Tibial nerve (tissue), 4 donors: ENCODE data around the gene STAT4. TPM values are rescaled to one million over a fixed set of nuclear protein-coding genes. Genes with fewer than 3 reads are reported as not detected.
"Not testable (repeated sequence)": the region's sequence is repeated elsewhere in the genome, so short reads cannot be mapped to it uniquely, and the experiment has no call there.

Source experiments
- DNase-seq, 2 donors: peaks; one replicate each; pipeline ENCODE4 v3.0.0-alpha.2; 2019; ENCODE audit warnings: low spot score in 2 of 2
- H3K27ac ChIP-seq, 4 donors: fragments of 200-600 bp; sonication (generic) in 3 of 4; one replicate each; pipeline ENCODE4 v1.5.1; 2017 to 2019; ENCODE audit warnings: mild to moderate bottlenecking in 1 of 4
- H3K27me3 ChIP-seq, 2 donors: fragments of 200-600 bp; sonication (generic) in 1 of 2; one replicate each; pipeline versions ENCODE4 v1.5.1 to v1.6.0; 2017 to 2019
- H3K36me3 ChIP-seq, 3 donors: fragments of 200-600 bp; sonication (generic); one replicate each; pipeline ENCODE4 v1.5.1; 2018 to 2019
- H3K4me1 ChIP-seq, 4 donors: fragments of 200-600 bp; sonication (generic) in 3 of 4; one replicate each; pipeline ENCODE4 v1.5.1; 2017 to 2019
- H3K4me3 ChIP-seq, 4 donors: fragments of 200-600 bp; sonication (generic) in 3 of 4; one replicate each; pipeline ENCODE4 v1.5.1; 2017 to 2019; ENCODE audit warnings: mild to moderate bottlenecking in 1 of 4, moderate library complexity in 1 of 4
- H3K9me3 ChIP-seq, 4 donors: fragments of 200-600 bp; sonication (generic) in 3 of 4; one replicate each; pipeline ENCODE4 v1.5.1; 2017 to 2019
- EP300 ChIP-seq, 2 donors: sonication (generic); formaldehyde crosslinking; IDR thresholded peaks; one replicate each; pipeline ENCODE4 v1.6.1; 2017; ENCODE audit warnings: antibody characterized with exemption in 2 of 2, mild to moderate bottlenecking in 1 of 2
- POLR2A ChIP-seq, 2 donors: fragments of 450-650 bp; IDR thresholded peaks; one replicate each; pipeline ENCODE4 v1.6.1; 2017; ENCODE audit warnings: antibody characterized with exemption in 2 of 2, mild to moderate bottlenecking in 2 of 2, moderate library complexity in 2 of 2
- WGBS, 2 donors: methylation state at CpG; one replicate each; pipeline ENCODE4 v1.1.5; 2018; 5-methylcytosine and 5-hydroxymethylcytosine counted together
- total RNA-seq, 4 donors: library from RNA; depleted of rRNA; stranded (reverse); fragments of >200 nt; gene quantifications; one replicate each; pipeline ENCODE4 v1.1.0, GENCODE V29; 2016
- TF ChIP-seq, protein P1 (sequence below), 5 experiments: fragments of 200-600 bp in 3 of 5; fragments of 450-650 bp in 2 of 5; sonication (generic) in 3 of 5; IDR thresholded peaks; one replicate each; pipeline ENCODE4 v1.5.1; 2016 to 2019; ENCODE audit warnings: antibody characterized with exemption in 5 of 5, mild to moderate bottlenecking in 3 of 5, moderate library complexity in 2 of 5

STAT4 gene
- total RNA-seq, 4 donors from 2014 or later: 0.39 to 4.2 (median 2.3) TPM; not detected in 1

DNA sequence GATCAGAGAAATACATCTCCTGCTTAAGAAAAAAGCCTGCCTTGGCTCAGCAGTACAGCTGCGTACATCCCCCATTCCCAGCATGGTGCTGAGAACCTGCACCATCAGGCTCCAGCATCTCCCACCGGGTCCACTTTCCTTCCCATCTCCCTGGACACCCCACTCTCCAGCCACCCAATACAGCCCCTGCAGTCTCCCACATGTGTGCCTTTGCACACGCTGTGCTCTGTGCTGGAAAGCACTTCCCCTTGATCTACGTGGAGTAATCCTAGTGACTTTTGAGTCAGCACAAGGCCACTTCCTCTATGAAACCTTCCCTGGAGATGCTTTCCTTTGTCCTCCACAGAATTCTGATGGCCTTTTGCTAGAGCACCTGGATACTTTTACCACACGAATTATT, 153.8 kb downstream of the STAT4 start:
- 77 to 78% methylated on average over 5 of the region's 5 CpGs for WGBS, 2 donors
- no peak overlapping the region for H3K27ac ChIP-seq
- no peaks in the 10 kb centered on the region for H3K27me3 ChIP-seq

DNA sequence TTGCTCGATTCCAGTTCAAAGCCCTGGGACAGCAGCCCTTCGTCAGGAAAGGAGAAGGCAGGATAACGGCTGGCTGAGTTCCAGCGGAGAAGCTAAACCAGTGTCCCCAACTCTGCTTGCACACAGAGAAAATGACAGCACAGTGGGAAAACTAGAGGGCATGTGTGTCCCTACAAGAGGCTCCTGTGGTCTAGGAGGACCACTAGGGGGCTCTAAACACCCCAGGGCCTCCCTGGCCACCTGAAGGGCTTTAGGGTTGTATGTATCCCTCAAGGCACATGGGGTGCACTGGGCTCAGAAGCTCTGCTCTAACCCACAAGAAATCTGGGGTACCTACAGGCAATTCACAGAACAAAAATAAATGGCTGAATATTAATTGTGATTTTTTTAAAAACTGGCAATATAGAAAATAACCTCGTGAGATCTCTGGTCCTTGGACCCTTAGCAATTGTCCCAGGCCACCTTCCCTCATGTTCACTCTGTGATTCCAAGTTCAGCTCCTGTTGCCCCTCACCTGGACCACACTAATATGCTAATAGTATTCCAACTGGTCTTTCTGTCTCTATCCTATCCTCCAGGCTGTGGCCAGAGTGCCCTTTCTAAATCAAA, 154.4 kb downstream of the STAT4 start:
- H3K27ac ChIP-seq: no peak overlapping the region
- TF ChIP-seq, protein P1, sequence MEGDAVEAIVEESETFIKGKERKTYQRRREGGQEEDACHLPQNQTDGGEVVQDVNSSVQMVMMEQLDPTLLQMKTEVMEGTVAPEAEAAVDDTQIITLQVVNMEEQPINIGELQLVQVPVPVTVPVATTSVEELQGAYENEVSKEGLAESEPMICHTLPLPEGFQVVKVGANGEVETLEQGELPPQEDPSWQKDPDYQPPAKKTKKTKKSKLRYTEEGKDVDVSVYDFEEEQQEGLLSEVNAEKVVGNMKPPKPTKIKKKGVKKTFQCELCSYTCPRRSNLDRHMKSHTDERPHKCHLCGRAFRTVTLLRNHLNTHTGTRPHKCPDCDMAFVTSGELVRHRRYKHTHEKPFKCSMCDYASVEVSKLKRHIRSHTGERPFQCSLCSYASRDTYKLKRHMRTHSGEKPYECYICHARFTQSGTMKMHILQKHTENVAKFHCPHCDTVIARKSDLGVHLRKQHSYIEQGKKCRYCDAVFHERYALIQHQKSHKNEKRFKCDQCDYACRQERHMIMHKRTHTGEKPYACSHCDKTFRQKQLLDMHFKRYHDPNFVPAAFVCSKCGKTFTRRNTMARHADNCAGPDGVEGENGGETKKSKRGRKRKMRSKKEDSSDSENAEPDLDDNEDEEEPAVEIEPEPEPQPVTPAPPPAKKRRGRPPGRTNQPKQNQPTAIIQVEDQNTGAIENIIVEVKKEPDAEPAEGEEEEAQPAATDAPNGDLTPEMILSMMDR (IDR thresholded peaks at IDR 0.05): peak in 3 of 5 experiments; percentile 20 to 35 (median 20)
- TF ChIP-seq POLR2A (IDR thresholded peaks at IDR 0.05): no peak
- no peaks in the 10 kb centered on the region for H3K27me3 ChIP-seq
- H3K4me1 ChIP-seq: no peaks in the 10 kb centered on the region
- no peak overlapping the region for H3K4me3 ChIP-seq
- H3K9me3 ChIP-seq: no peaks in the 10 kb centered on the region
- DNase-seq: no peak
- 85 to 90% methylated on average over 5 of the region's 5 CpGs for WGBS, 2 donors
- peaks cover 0 to 100% (median 35%) of the 10 kb centered on the region in 3 donors for H3K36me3 ChIP-seq

More for the DNA sequence above, 153.8 kb downstream of the STAT4 start:
- H3K4me1 ChIP-seq: no peaks in the 10 kb centered on the region
- peaks cover 0 to 100% (median 35%) of the 10 kb centered on the region in 3 donors for H3K36me3 ChIP-seq
- no peak overlapping the region for H3K4me3 ChIP-seq
- H3K9me3 ChIP-seq: no peaks in the 10 kb centered on the region
- TF ChIP-seq EP300 (IDR thresholded peaks at IDR 0.05) (no peak), POLR2A (IDR thresholded peaks at IDR 0.05) (no peak)
- TF ChIP-seq, protein P1 (IDR thresholded peaks at IDR 0.05): no peak
- no peak for DNase-seq

DNA sequence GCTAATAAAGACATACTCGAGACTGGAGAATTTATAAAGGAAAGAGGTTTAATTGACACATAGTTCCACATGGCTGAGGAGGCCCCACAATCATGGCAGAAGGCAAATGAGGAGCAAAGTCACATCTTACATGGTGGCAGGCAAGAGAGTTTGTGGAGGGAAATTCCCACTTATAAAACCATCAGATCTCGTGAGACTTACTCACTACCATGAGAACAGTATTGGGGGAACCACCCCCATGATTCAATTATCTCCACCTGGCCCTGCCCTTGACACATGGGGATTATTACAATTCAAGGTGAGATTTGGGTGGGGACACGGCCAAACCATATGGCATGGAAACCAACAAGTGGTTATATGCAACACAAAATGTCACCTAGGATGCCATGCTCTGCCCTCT, 155.5 kb downstream of the STAT4 start:
- H3K27ac ChIP-seq, DNase-seq, H3K9me3 ChIP-seq, H3K27me3 ChIP-seq, H3K4me1 ChIP-seq, H3K4me3 ChIP-seq: not testable (repeated sequence)
- 63 to 78% methylated on average over 3 of the region's 3 CpGs for WGBS, 2 donors
- H3K36me3 ChIP-seq: peaks cover 0 to 100% (median 38%) of the 10 kb centered on the region in 3 donors

DNA sequence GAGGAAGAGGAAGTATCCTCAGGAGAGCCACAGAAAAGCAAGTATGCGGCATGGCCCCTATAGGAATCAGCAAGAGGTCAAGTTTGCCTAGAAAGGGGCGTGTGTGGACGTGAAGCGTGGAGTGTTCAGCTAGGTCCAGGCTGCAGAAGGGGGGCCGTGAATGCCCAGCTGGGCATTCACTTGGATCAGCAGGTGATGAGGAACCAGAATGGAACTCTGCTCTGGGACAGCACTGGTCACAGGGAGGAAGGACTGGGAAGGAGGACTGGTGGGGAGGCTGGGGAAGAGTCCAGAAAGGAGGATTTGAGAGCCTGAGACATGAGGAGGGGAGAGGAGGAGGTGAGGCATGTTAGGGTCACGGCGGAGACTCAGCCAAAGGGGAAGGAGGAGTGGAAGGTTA, 156.6 kb downstream of the STAT4 start:
- Histone ChIP-seq H3K27me3 (no peaks in the 10 kb centered on the region), H3K36me3 (peaks cover 0 to 100% (median 44%) of the 10 kb centered on the region in 3 donors), H3K4me3 (no peak overlapping the region), H3K27ac (no peak overlapping the region), H3K4me1 (no peaks in the 10 kb centered on the region), H3K9me3 (no peaks in the 10 kb centered on the region)
- DNase-seq: no peak
- WGBS, 2 donors: 88 to 90% methylated on average over 7 of the region's 7 CpGs
- TF ChIP-seq POLR2A (IDR thresholded peaks at IDR 0.05): no peak
- TF ChIP-seq, protein P1 (IDR thresholded peaks at IDR 0.05): no peak
- TF ChIP-seq EP300 (IDR thresholded peaks at IDR 0.05): no peak

DNA sequence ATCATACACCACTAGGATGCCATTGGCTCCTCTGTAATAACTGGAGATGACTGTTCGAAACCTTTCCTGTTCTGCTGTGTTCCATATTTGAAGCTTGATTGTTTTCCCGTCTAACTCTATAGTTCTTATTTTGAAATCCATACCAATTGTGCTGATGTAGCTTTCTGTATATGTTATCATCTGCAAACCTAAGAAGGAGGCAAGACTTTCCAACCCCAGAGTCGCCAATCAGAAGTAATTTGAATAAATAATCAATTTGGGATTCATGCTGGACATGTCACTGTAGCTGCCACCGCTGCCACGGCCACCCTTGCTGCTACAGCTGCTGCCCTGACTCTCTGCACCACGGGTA, 157.5 kb downstream of the STAT4 start:
- Histone ChIP-seq H3K27me3 (no peaks in the 10 kb centered on the region), H3K4me1 (no peaks in the 10 kb centered on the region), H3K4me3 (no peak overlapping the region), H3K9me3 (no peaks in the 10 kb centered on the region), H3K36me3 (peaks cover 0 to 100% (median 44%) of the 10 kb centered on the region in 3 donors), H3K27ac (no peak overlapping the region)
- no peak for DNase-seq
- WGBS, 2 donors: 94% methylated on average over 6 of the region's 6 CpGs
- no peak for TF ChIP-seq POLR2A (IDR thresholded peaks at IDR 0.05)
- TF ChIP-seq EP300 (IDR thresholded peaks at IDR 0.05): no peak

DNA sequence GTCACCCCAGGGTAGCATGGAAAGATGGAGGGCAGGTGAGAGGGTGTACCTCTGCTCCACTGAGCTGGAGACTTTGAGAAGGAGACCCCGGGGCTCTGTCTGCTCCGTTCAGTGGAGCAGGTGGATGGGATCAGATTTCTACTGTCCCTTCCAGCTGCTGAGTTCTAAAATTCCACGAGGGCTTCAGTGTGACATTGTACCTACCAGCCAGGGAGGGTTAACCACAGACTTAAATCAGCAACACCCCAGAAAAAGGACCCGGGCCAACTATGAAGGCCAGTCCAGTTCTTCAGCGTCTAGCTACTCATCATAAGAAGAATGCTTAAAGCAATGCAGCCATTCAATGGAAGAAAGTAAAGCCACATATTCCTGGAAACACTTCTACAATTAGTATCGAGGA, 160.7 kb downstream of the STAT4 start:
- Histone ChIP-seq H3K4me1 (no peaks in the 10 kb centered on the region), H3K36me3 (peaks cover 0 to 100% (median 44%) of the 10 kb centered on the region in 3 donors), H3K27me3 (no peaks in the 10 kb centered on the region), H3K4me3 (no peak overlapping the region), H3K27ac (no peak overlapping the region), H3K9me3 (no peaks in the 10 kb centered on the region)
- no peak for TF ChIP-seq EP300 (IDR thresholded peaks at IDR 0.05)
- TF ChIP-seq POLR2A (IDR thresholded peaks at IDR 0.05): no peak
- TF ChIP-seq, protein P1 (IDR thresholded peaks at IDR 0.05): no peak
- 84 to 89% methylated on average over 6 of the region's 6 CpGs for WGBS, 2 donors
- no peak for DNase-seq
